Neural cell (in vitro differentiated cells): ENCODE results near the gene MAP4K3.

ENCODE experiments used
- CTCF ChIP-seq: fragments of 450-650 bp; IDR thresholded peaks from 2 replicates; pipeline ENCODE4 v1.5.1; 2014; ENCODE audit warnings: antibody characterized with exemption, mild to moderate bottlenecking, moderate library complexity; ENCODE audit not compliant: poor library complexity, severe bottlenecking
- MXI1 ChIP-seq: fragments of 450-650 bp; conservative IDR thresholded peaks from 2 replicates; pipeline ENCODE4 v1.6.1; 2014; ENCODE audit warnings: antibody characterized with exemption, mild to moderate bottlenecking; ENCODE audit not compliant: poor library complexity, severe bottlenecking
- RAD21 ChIP-seq: fragments of 450-650 bp; conservative IDR thresholded peaks from 2 replicates; pipeline ENCODE4 v1.6.1; 2014; ENCODE audit warnings: antibody characterized with exemption, mild to moderate bottlenecking, moderate library complexity
- REST ChIP-seq: IDR thresholded peaks from 2 replicates; pipeline ENCODE4 v1.6.1; 2012; ENCODE audit warnings: borderline replicate concordance

- TF ChIP-seq CTCF (no peak), RAD21 (no peak), REST (no peak), MXI1 (no peak)
Measured at GRCh38 chr2:39234754-39235153, 202.3 kb downstream of the MAP4K3 start.
